Neural progenitor cell (in vitro differentiated cells): ENCODE results near the gene EPS8. TPM values are rescaled to one million over a fixed set of nuclear protein-coding genes. Genes with fewer than 3 reads are reported as not detected.

Experiments used
- DNase-seq: peaks from one replicate; pipeline ENCODE4 v3.0.0-alpha.2; 2016; ENCODE audit warnings: low spot score
- H2AFZ ChIP-seq: fragments of 200-600 bp; sonication (generic); replicated peaks from 2 replicates; pipeline ENCODE4 v1.6.1; 2016; ENCODE audit warnings: antibody characterized with exemption
- H3F3A ChIP-seq: fragments of 200-600 bp; sonication (generic); 2 replicates; pipeline ENCODE4 v1.6.1; 2016; ENCODE audit warnings: antibody characterized with exemption, low read depth
- H3K27ac ChIP-seq: fragments of 200-600 bp; sonication (generic); 2 replicates; pipeline ENCODE4 v1.5.1; 2016; ENCODE audit warnings: mild to moderate bottlenecking
- H3K27me3 ChIP-seq: fragments of 200-600 bp; sonication (generic); 2 replicates; pipeline ENCODE4 v1.6.1; 2016; ENCODE audit warnings: mild to moderate bottlenecking, moderate library complexity
- H3K36me3 ChIP-seq: fragments of 200-600 bp; sonication (generic); 2 replicates; pipeline ENCODE4 v1.5.1; 2016
- H3K4me1 ChIP-seq: fragments of 200-600 bp; sonication (generic); 2 replicates; pipeline ENCODE4 v1.6.1; 2016; ENCODE audit warnings: mixed run types
- H3K4me2 ChIP-seq: fragments of 200-600 bp; sonication (generic); 2 replicates; pipeline ENCODE4 v1.6.1; 2016
- H3K4me3 ChIP-seq: fragments of 200-600 bp; sonication (generic); 2 replicates; pipeline ENCODE4 v1.5.1; 2016
- H3K79me2 ChIP-seq: fragments of 200-600 bp; sonication (generic); 2 replicates; pipeline ENCODE4 v1.6.1; 2016; ENCODE audit warnings: low read depth
- H3K9ac ChIP-seq: fragments of 200-600 bp; sonication (generic); 2 replicates; pipeline ENCODE4 v1.6.1; 2016
- H3K9me3 ChIP-seq: fragments of 200-600 bp; sonication (generic); 2 replicates; pipeline ENCODE4 v1.5.1; 2016; ENCODE audit warnings: low read depth
- H4K20me1 ChIP-seq: fragments of 200-600 bp; sonication (generic); 2 replicates; pipeline ENCODE4 v1.6.1; 2016; ENCODE audit warnings: low read depth
- H3K27ac Mint-ChIP-seq: 3 replicates; pipeline ENCODE4 v1.8.0; 2021; ENCODE audit warnings: mixed read lengths
- H3K27me3 Mint-ChIP-seq: 2 replicates; pipeline ENCODE4 v1.8.0; 2022; ENCODE audit warnings: low read depth, mild to moderate bottlenecking, inconsistent platforms, moderate library complexity, mixed read lengths; ENCODE audit not compliant: insufficient read depth
- H3K36me3 Mint-ChIP-seq: 3 replicates; pipeline ENCODE4 v1.8.0; 2021; ENCODE audit warnings: mixed read lengths
- H3K4me1 Mint-ChIP-seq: 3 replicates; pipeline ENCODE4 v1.8.0; 2021; ENCODE audit warnings: mixed read lengths
- H3K4me3 Mint-ChIP-seq: 3 replicates; pipeline ENCODE4 v1.8.0; 2021; ENCODE audit warnings: mild to moderate bottlenecking, moderate library complexity, mixed read lengths
- H3K9me3 Mint-ChIP-seq: 3 replicates; pipeline ENCODE4 v1.8.0; 2020; ENCODE audit warnings: mixed read lengths
- CTCF ChIP-seq: fragments of 200-600 bp; sonication (generic); IDR thresholded peaks from 2 replicates; pipeline ENCODE4 v1.5.1; 2017; ENCODE audit warnings: antibody characterized with exemption, mild to moderate bottlenecking
- EZH2 ChIP-seq: fragments of 200-600 bp; sonication (generic); IDR thresholded peaks from 2 replicates; pipeline ENCODE4 v1.6.1; 2017; ENCODE audit warnings: antibody characterized with exemption, mild to moderate bottlenecking, moderate library complexity
- EZH2phosphoT487 ChIP-seq: fragments of 200-600 bp; sonication (generic); IDR thresholded peaks from 2 replicates; pipeline ENCODE4 v1.6.1; 2017; ENCODE audit warnings: antibody characterized with exemption
- total RNA-seq: library from RNA; depleted of rRNA; stranded (reverse); fragments of >200 nt; gene quantifications from 2 replicates; pipeline ENCODE4 v1.2.3, GENCODE V29; 2015; ENCODE audit warnings: low replicate concordance

The EPS8 gene
- total RNA-seq, 1 donor from 2014 or later = 17.0 TPM

GRCh38 chr12:15702276-15702675 lies 86.9 kb downstream of the EPS8 start:
- H2AFZ ChIP-seq = no peak overlapping the region
- H3K9me3 ChIP-seq = no peaks in the 10 kb centered on the region
- no peak for TF ChIP-seq EZH2
- no peak for TF ChIP-seq EZH2phosphoT487
- no peak for TF ChIP-seq CTCF
- H3F3A ChIP-seq = no peaks in the 10 kb centered on the region
- H3K36me3 ChIP-seq = no peaks in the 10 kb centered on the region
- H3K27me3 ChIP-seq = no peaks in the 10 kb centered on the region
- no peaks in the 10 kb centered on the region for H4K20me1 ChIP-seq
- no peak overlapping the region for H3K4me3 Mint-ChIP-seq
- no peak overlapping the region for H3K9ac ChIP-seq
- H3K27me3 Mint-ChIP-seq = peaks cover 2% of the 10 kb centered on the region
- H3K27ac ChIP-seq = no peak overlapping the region
- DNase-seq = no peak
- H3K4me2 ChIP-seq = no peak overlapping the region
- H3K79me2 ChIP-seq = no peaks in the 10 kb centered on the region
- no peak overlapping the region for H3K27ac Mint-ChIP-seq
- peaks cover 13% of the 10 kb centered on the region for H3K4me1 ChIP-seq
- H3K4me3 ChIP-seq = no peak overlapping the region
- peaks cover 2% of the 10 kb centered on the region for H3K9me3 Mint-ChIP-seq
- H3K36me3 Mint-ChIP-seq = no peaks in the 10 kb centered on the region
- H3K4me1 Mint-ChIP-seq = peaks cover 19% of the 10 kb centered on the region

- H3K27me3 Mint-ChIP-seq = peaks cover 2% of the 10 kb centered on the region
- no peak overlapping the region for H3K9ac ChIP-seq
- H3K36me3 Mint-ChIP-seq = no peaks in the 10 kb centered on the region
- peaks cover 19% of the 10 kb centered on the region for H3K4me1 Mint-ChIP-seq
- no peak for DNase-seq
- no peaks in the 10 kb centered on the region for H3F3A ChIP-seq
- H3K4me1 ChIP-seq = peaks cover 13% of the 10 kb centered on the region
- no peak overlapping the region for H3K27ac Mint-ChIP-seq
- H3K9me3 Mint-ChIP-seq = peaks cover 2% of the 10 kb centered on the region
- no peaks in the 10 kb centered on the region for H3K27me3 ChIP-seq
- no peaks in the 10 kb centered on the region for H4K20me1 ChIP-seq
- H3K4me3 Mint-ChIP-seq = no peak overlapping the region
- H3K36me3 ChIP-seq = no peaks in the 10 kb centered on the region
- no peak overlapping the region for H2AFZ ChIP-seq
- TF ChIP-seq CTCF = no peak
- TF ChIP-seq EZH2 = no peak
- no peak for TF ChIP-seq EZH2phosphoT487
- H3K4me3 ChIP-seq = no peak overlapping the region
- no peaks in the 10 kb centered on the region for H3K79me2 ChIP-seq
- H3K9me3 ChIP-seq = no peaks in the 10 kb centered on the region
- H3K27ac ChIP-seq = no peak overlapping the region
- H3K4me2 ChIP-seq = no peak overlapping the region
These were observed 87.5 kb downstream of the EPS8 start for GRCh38 chr12:15701631-15702156.

- no peaks in the 10 kb centered on the region for H3K27me3 ChIP-seq
- no peak for DNase-seq
- TF ChIP-seq CTCF (no peak), EZH2 (no peak), EZH2phosphoT487 (no peak)
- no peak overlapping the region for H3K4me3 Mint-ChIP-seq
- no peaks in the 10 kb centered on the region for H3F3A ChIP-seq
- H3K4me2 ChIP-seq = no peak overlapping the region
- H3K9me3 Mint-ChIP-seq = peaks cover 2% of the 10 kb centered on the region
- H3K4me1 ChIP-seq = peaks cover 13% of the 10 kb centered on the region
- no peak overlapping the region for H3K27ac ChIP-seq
- H4K20me1 ChIP-seq = no peaks in the 10 kb centered on the region
- H3K9me3 ChIP-seq = no peaks in the 10 kb centered on the region
- H3K4me3 ChIP-seq = no peak overlapping the region
- H2AFZ ChIP-seq = no peak overlapping the region
- no peaks in the 10 kb centered on the region for H3K36me3 ChIP-seq
- H3K4me1 Mint-ChIP-seq = peaks cover 17% of the 10 kb centered on the region
- H3K27me3 Mint-ChIP-seq = peaks cover 3% of the 10 kb centered on the region
- H3K27ac Mint-ChIP-seq = no peak overlapping the region
- no peaks in the 10 kb centered on the region for H3K79me2 ChIP-seq
- H3K9ac ChIP-seq = no peak overlapping the region
- no peaks in the 10 kb centered on the region for H3K36me3 Mint-ChIP-seq
These were observed 88.0 kb downstream of the EPS8 start for GRCh38 chr12:15701206-15701605.
